Erythroblast (primary cell): Measurements from ENCODE around the gene SH3BP5.
"Not testable (repeated sequence)": the region's sequence is repeated elsewhere in the genome, so short reads cannot be mapped to it uniquely, and the experiment has no call there.

Source experiments
- DNase-seq, 2 experiments: peaks; one replicate each; lab custom pipeline; 2025; lab: John Stamatoyannopoulos, UW
- GATA1 ChIP-seq: IDR thresholded peaks from 2 replicates; pipeline ENCODE4 v1.6.1; 2011; ENCODE audit warnings: low read depth, mild to moderate bottlenecking, control low read depth, low read length, moderate library complexity
- POLR2A ChIP-seq: IDR thresholded peaks from 2 replicates; pipeline ENCODE4 v1.6.1; 2011; ENCODE audit warnings: mild to moderate bottlenecking, low read length

Gene SH3BP5

GRCh38 chr3:15332405-15333098 is at the start of gene SH3BP5:
Gene SH3BP5, minus strand, starts transcription at chr3:15332586. Its CDS starts 178 bp downstream, at chr3:15332408.
- no peak for TF ChIP-seq POLR2A
- TF ChIP-seq GATA1, result no peak
- DNase-seq, result peak; percentile 59 to 73

GRCh38 chr3:15380980-15381890 is 48.8 kb upstream of the SH3BP5 start:
- TF ChIP-seq POLR2A, result no peak
- TF ChIP-seq GATA1, result no peak

GRCh38 chr3:15377961-15378791 is 45.8 kb upstream of the SH3BP5 start:
- TF ChIP-seq GATA1 (no peak), POLR2A (no peak)
- peak; percentile 94 to 96 for DNase-seq

More at GRCh38 chr3:15380980-15381890, 48.8 kb upstream of the SH3BP5 start:
- DNase-seq, result no peak

GRCh38 chr3:15375461-15376000 is 43.1 kb upstream of the SH3BP5 start:
- no peak for DNase-seq
- TF ChIP-seq POLR2A (no peak), GATA1 (no peak)

- TF ChIP-seq GATA1 (no peak), POLR2A (no peak)
- DNase-seq, result no peak
These were observed 40.5 kb upstream of the SH3BP5 start for GRCh38 chr3:15372918-15373317.

- TF ChIP-seq GATA1 (no peak), POLR2A (no peak)
- DNase-seq, result no peak
These were observed 36.3 kb upstream of the SH3BP5 start for GRCh38 chr3:15368561-15369135.

GRCh38 chr3:15367059-15367458 is 34.7 kb upstream of the SH3BP5 start:
- no peak for TF ChIP-seq GATA1
- no peak for TF ChIP-seq POLR2A
- no peak for DNase-seq

GRCh38 chr3:15364078-15364477 is 31.7 kb upstream of the SH3BP5 start:
- not testable (repeated sequence) for DNase-seq

- no peak for DNase-seq
- TF ChIP-seq POLR2A (no peak), GATA1 (no peak)
These were observed 29.3 kb upstream of the SH3BP5 start for GRCh38 chr3:15361494-15362214.

- no peak for TF ChIP-seq GATA1
- no peak for TF ChIP-seq POLR2A
- DNase-seq, result no peak
These were observed 28.6 kb upstream of the SH3BP5 start for GRCh38 chr3:15360788-15361493.

GRCh38 chr3:15359677-15360397 is 27.5 kb upstream of the SH3BP5 start:
- TF ChIP-seq POLR2A (no peak), GATA1 (no peak)
- no peak for DNase-seq

GRCh38 chr3:15356651-15357061 is 24.3 kb upstream of the SH3BP5 start:
- not testable (repeated sequence) for DNase-seq
